A549 (cell line): Measurements from ENCODE around the gene SRC. TPM values are rescaled to one million over a fixed set of nuclear protein-coding genes. Genes with fewer than 3 reads are reported as not detected.
A peak's percentile ranks its signal among the peaks of the same experiment; 100 is the strongest.

Source experiments
- ATAC-seq, 2 experiments: fragments of 200-7000 bp in 1 of 2; fragments of >200 bp in 1 of 2; cut with Nextera tagmentation in 1 of 2; cut with Tn5 transposase in 1 of 2; 3 replicates each; pipeline versions ENCODE4 v1.8.0 to v1.9.1; 2018 to 2020; ENCODE audit warnings: mild to moderate bottlenecking in 1 of 2, moderate library complexity in 1 of 2
- CTCF ChIA-PET: fragments of 300-600 bp; sonication (Branson Sonifier 250); formaldehyde crosslinking; extraction: SDS; loops from one replicate; lab custom pipeline; 2021; ENCODE audit warnings: antibody characterized with exemption, inconsistent platforms; lab: Yijun Ruan, JAX
- POLR2A ChIA-PET: fragments of 350-600 bp; formaldehyde crosslinking; extraction: SDS; loops from one replicate; lab custom pipeline; 2021; ENCODE audit warnings: antibody characterized with exemption, inconsistent platforms; lab: Yijun Ruan, JAX
- DNase-seq, 2 experiments: peaks; one replicate each; pipeline versions ENCODE4 v3.0.0 to v3.0.0-alpha.2; 2011 to 2016; ENCODE audit warnings: low read depth in 1 of 2, low spot score in 1 of 2
- FAIRE-seq: peaks from 2 replicates; lab custom pipeline; 2011; peaks lifted over from hg19 to GRCh38; lab: Jason Lieb, UNC
- H3K27ac ChIP-seq, 2 experiments: fragments of >200 bp; sonication (Bioruptor Twin); formaldehyde crosslinking; 3 replicates each; pipeline ENCODE4 v1.5.1; 2016 to 2017
- H3K4me1 ChIP-seq: fragments of >200 bp; sonication (Bioruptor Twin); formaldehyde crosslinking; 3 replicates; pipeline ENCODE4 v1.6.1; 2016
- H3K4me2 ChIP-seq: fragments of >200 bp; sonication (Bioruptor Twin); formaldehyde crosslinking; 3 replicates; pipeline ENCODE4 v1.6.1; 2016
- H3K4me3 ChIP-seq: fragments of >200 bp; sonication (Bioruptor Twin); formaldehyde crosslinking; 3 replicates; pipeline ENCODE4 v1.5.1; 2016
- H3K9me3 ChIP-seq: fragments of >200 bp; sonication (Bioruptor Twin); formaldehyde crosslinking; 3 replicates; pipeline ENCODE4 v1.6.1; 2016
- BCL3 ChIP-seq: fragments of >200 bp; sonication (Bioruptor Twin); formaldehyde crosslinking; IDR thresholded peaks from 3 replicates; pipeline ENCODE4 v1.6.1; 2016
- BHLHE40 ChIP-seq: IDR thresholded peaks from 2 replicates; pipeline ENCODE4 v1.6.1; 2012; ENCODE audit warnings: low read depth, low read length, inconsistent platforms
- CBX2 ChIP-seq: fragments of 200-600 bp; sonication (generic); IDR thresholded peaks from 2 replicates; pipeline ENCODE4 v1.6.1; 2016; ENCODE audit warnings: low read depth, mild to moderate bottlenecking, borderline replicate concordance
- EP300 ChIP-seq, 2 experiments: fragments of >200 bp; sonication (Bioruptor Twin); formaldehyde crosslinking; IDR thresholded peaks; 2 replicates in 1 of 2; 3 replicates in 1 of 2; pipeline ENCODE4 v1.6.1; 2016 to 2017
- FOSB ChIP-seq: fragments of 250-450 bp; sonication (Bioruptor Pico); IDR thresholded peaks from 2 replicates; pipeline ENCODE4 v1.5.0; 2020; ENCODE audit warnings: mild to moderate bottlenecking, moderate library complexity
- GATA3 ChIP-seq: IDR thresholded peaks from 2 replicates; pipeline ENCODE4 v1.6.1; 2012; ENCODE audit warnings: borderline replicate concordance
- HDAC2 ChIP-seq: fragments of 200-600 bp; sonication (generic); IDR thresholded peaks from 2 replicates; pipeline ENCODE4 v1.6.1; 2016
- HOXB13 ChIP-seq: fragments of 250-450 bp; sonication (Bioruptor Pico); IDR thresholded peaks from 2 replicates; pipeline ENCODE4 v1.5.0; 2020; ENCODE audit warnings: low read depth, mild to moderate bottlenecking, moderate library complexity
- HOXB5 ChIP-seq: fragments of 250-450 bp; sonication (Bioruptor Pico); IDR thresholded peaks from 2 replicates; pipeline ENCODE4 v1.5.0; 2020; ENCODE audit warnings: mild to moderate bottlenecking, moderate library complexity
- KDM1A ChIP-seq: fragments of 200-600 bp; sonication (generic); IDR thresholded peaks from 2 replicates; pipeline ENCODE4 v1.6.1; 2016; ENCODE audit warnings: low read depth, mild to moderate bottlenecking
- KDM5A ChIP-seq: fragments of 200-600 bp; sonication (generic); IDR thresholded peaks from 2 replicates; pipeline ENCODE4 v1.6.1; 2016; ENCODE audit warnings: antibody characterized with exemption, mild to moderate bottlenecking
- MAFK ChIP-seq: fragments of 450-650 bp; IDR thresholded peaks from 2 replicates; pipeline ENCODE4 v1.6.1; 2014; ENCODE audit not compliant: partially characterized antibody
- MAX ChIP-seq: IDR thresholded peaks from 2 replicates; pipeline ENCODE4 v1.6.1; 2012
- MAZ ChIP-seq: fragments of 150-350 bp; IDR thresholded peaks from 2 replicates; pipeline ENCODE4 v1.6.1; 2014; ENCODE audit warnings: antibody characterized with exemption, low read depth, low read length, borderline replicate concordance
- NFE2L2 ChIP-seq: fragments of 150-350 bp; conservative IDR thresholded peaks from 2 replicates; pipeline ENCODE4 v1.6.1; 2014; ENCODE audit warnings: low read length
- PBX3 ChIP-seq: IDR thresholded peaks from 2 replicates; pipeline ENCODE4 v1.6.1; 2012
- PHF8 ChIP-seq: fragments of 200-600 bp; sonication (generic); IDR thresholded peaks from 2 replicates; pipeline ENCODE4 v1.6.1; 2016; ENCODE audit warnings: low read depth, mild to moderate bottlenecking, antibody characterized with exemption, moderate library complexity, borderline replicate concordance
- POLR2AphosphoS2 ChIP-seq: conservative IDR thresholded peaks from 2 replicates; pipeline ENCODE4 v1.6.1; 2012; ENCODE audit warnings: low read length, improper control_type of control experiment, inconsistent platforms
- RCOR1 ChIP-seq: fragments of 150-350 bp; IDR thresholded peaks from 2 replicates; pipeline ENCODE4 v1.6.1; 2014; ENCODE audit warnings: antibody characterized with exemption, low read length, low read depth
- REST ChIP-seq: fragments of 200-600 bp; sonication (generic); IDR thresholded peaks from 2 replicates; pipeline ENCODE4 v1.6.1; 2016; ENCODE audit warnings: antibody characterized with exemption, mild to moderate bottlenecking, moderate library complexity
- RFX5 ChIP-seq: fragments of 450-650 bp; IDR thresholded peaks from 2 replicates; pipeline ENCODE4 v1.7.1; 2014; ENCODE audit warnings: antibody characterized with exemption, mild to moderate bottlenecking, moderate library complexity
- RNF2 ChIP-seq: fragments of 200-600 bp; sonication (generic); IDR thresholded peaks from 2 replicates; pipeline ENCODE4 v1.6.1; 2016; ENCODE audit warnings: low read depth, mild to moderate bottlenecking, antibody characterized with exemption, moderate library complexity, borderline replicate concordance
- SREBF2 ChIP-seq: fragments of 450-650 bp; IDR thresholded peaks from 2 replicates; pipeline ENCODE4 v1.6.1; 2014; ENCODE audit warnings: mild to moderate bottlenecking, moderate library complexity
- ZSCAN20 ChIP-seq: fragments of 250-450 bp; sonication (Bioruptor Pico); IDR thresholded peaks from 2 replicates; pipeline ENCODE4 v1.8.0; 2022; ENCODE audit warnings: mild to moderate bottlenecking, moderate library complexity
- WGBS: methylation state at CpG from one replicate; pipeline ENCODE4 v1.1.6; 2017; ENCODE audit errors: missing lambda C conversion rate; 5-methylcytosine and 5-hydroxymethylcytosine counted together
- polyA plus RNA-seq, 4 experiments: library from polyadenylated mRNA; depleted of rRNA in 3 of 4; stranded (reverse); fragments of >200 nt; fragmentation: RNase III in 1 of 4; extraction: RNeasy Plus Mini Kit Qiagen cat#74134 plus additional on column Dnase treatment in 1 of 4; gene quantifications; 2 replicates in 3 of 4; 3 replicates in 1 of 4; pipeline ENCODE4 v1.2.3, GENCODE V29; 2011 to 2017

SRC gene
- polyA plus RNA-seq, 2 of the 4 experiments (the other 2 are of a cell fraction) = 139 to 154 TPM

- DNase-seq = no peak
- POLR2A ChIA-PET = no interaction called here
- H3K27ac ChIP-seq = no peak overlapping the region
Measured at GRCh38 chr20:37325206-37325605, 20.7 kb upstream of the SRC start.

GRCh38 chr20:37326666-37327065 lies 19.3 kb upstream of the SRC start:
- 76% methylated on average over 2 of the region's 2 CpGs for WGBS
- no peak for TF ChIP-seq MAZ
- no peak for TF ChIP-seq GATA3
- no peak for TF ChIP-seq MAX
- TF ChIP-seq KDM5A = no peak
- TF ChIP-seq NFE2L2 = no peak
- TF ChIP-seq SREBF2 = no peak
- no peak for TF ChIP-seq RCOR1
- TF ChIP-seq CBX2 = no peak
- TF ChIP-seq EP300 (IDR thresholded peaks at IDR 0.05) = no peak
- TF ChIP-seq ZSCAN20 (CRISPR knock-in tag) = no peak
- no peak for TF ChIP-seq FOSB (CRISPR knock-in tag)
- TF ChIP-seq HOXB13 (CRISPR knock-in tag) = no peak
- H3K27ac ChIP-seq = no peak overlapping the region
- H3K4me3 ChIP-seq = no peak overlapping the region
- ChIA-PET CTCF (interaction anchor here (0.7 to 1.7 kb wide), 4 partner anchors 11 to 208 kb away, joined by 3 to 6 read pairs (median 4); no protein-coding TSS in a partner anchor), POLR2A (no interaction called here)
- H3K9me3 ChIP-seq = peaks cover 6% of the 10 kb centered on the region
- DNase-seq = no peak
- ATAC-seq = no peak
- no peak for FAIRE-seq
- H3K4me2 ChIP-seq = no peak overlapping the region
- H3K4me1 ChIP-seq = no peaks in the 10 kb centered on the region

More at GRCh38 chr20:37325206-37325605, 20.7 kb upstream of the SRC start:
- H3K4me3 ChIP-seq = no peak overlapping the region
- FAIRE-seq = no peak
- peaks cover 6% of the 10 kb centered on the region for H3K9me3 ChIP-seq
- TF ChIP-seq PBX3 = no peak
- TF ChIP-seq MAFK = no peak
- H3K4me1 ChIP-seq = no peaks in the 10 kb centered on the region
- 92% methylated on average over 7 of the region's 7 CpGs for WGBS
- ATAC-seq = no peak
- CTCF ChIA-PET = interaction anchor here (1.0 to 1.7 kb wide), 2 partner anchors 12 to 43 kb away, joined by 5 read pairs; no protein-coding TSS in a partner anchor
- no peak overlapping the region for H3K4me2 ChIP-seq

GRCh38 chr20:37327748-37328147 lies 18.2 kb upstream of the SRC start:
- Histone ChIP-seq H3K4me3 (no peak overlapping the region), H3K4me2 (no peak overlapping the region), H3K9me3 (no peaks in the 10 kb centered on the region), H3K27ac (peak overlapping the region in 1 of 2 experiments; percentile 25; a peak in 2 of 6 replicates), H3K4me1 (peaks cover 6% of the 10 kb centered on the region; the same call in 2 of the 3 replicates)
- POLR2A ChIA-PET = no interaction called here
- no peak for FAIRE-seq
- no peak for DNase-seq
- CTCF ChIA-PET = interaction anchor here (0.6 to 1.6 kb wide), 4 partner anchors 99 to 1243 kb away, joined by 3 to 5 read pairs (median 4); no protein-coding TSS in a partner anchor
- no peak for ATAC-seq
- TF ChIP-seq BCL3 = no peak
- 91% methylated on average over 13 of the region's 13 CpGs for WGBS

- ATAC-seq = no peak; a peak in 1 of 6 replicates
- H3K27ac ChIP-seq = peak overlapping the region in 1 of 2 experiments; percentile 25; a peak in 2 of 6 replicates
- no peak for DNase-seq
- no peak overlapping the region for H3K4me3 ChIP-seq
- TF ChIP-seq RFX5 (no peak), RNF2 (no peak), NFE2L2 (no peak), HOXB5 (no peak), HDAC2 (no peak), HOXB13 (CRISPR knock-in tag) (no peak), POLR2AphosphoS2 (no peak), PHF8 (no peak), BHLHE40 (no peak), KDM1A (no peak), REST (no peak)
- FAIRE-seq = no peak
- H3K4me1 ChIP-seq = peaks cover 6% of the 10 kb centered on the region; the same call in 2 of the 3 replicates
- 90% methylated on average over 11 of the region's 14 CpGs for WGBS
- POLR2A ChIA-PET = no interaction called here
- CTCF ChIA-PET = interaction anchor here (0.6 kb wide), 2 partner anchors 218 to 1242 kb away, joined by 3 to 5 read pairs; no protein-coding TSS in a partner anchor
- no peak overlapping the region for H3K4me2 ChIP-seq
- H3K9me3 ChIP-seq = no peaks in the 10 kb centered on the region
Measured at GRCh38 chr20:37328149-37328945, 17.6 kb upstream of the SRC start.
